Neural progenitor cell (in vitro differentiated cells): ENCODE results near the gene CNN3. TPM values are rescaled to one million over a fixed set of nuclear protein-coding genes. Genes with fewer than 3 reads are reported as not detected.

Experiments used
- DNase-seq: peaks from one replicate; pipeline ENCODE4 v3.0.0-alpha.2; 2016; ENCODE audit warnings: low spot score
- H2AFZ ChIP-seq: fragments of 200-600 bp; sonication (generic); replicated peaks from 2 replicates; pipeline ENCODE4 v1.6.1; 2016; ENCODE audit warnings: antibody characterized with exemption
- H3F3A ChIP-seq: fragments of 200-600 bp; sonication (generic); 2 replicates; pipeline ENCODE4 v1.6.1; 2016; ENCODE audit warnings: antibody characterized with exemption, low read depth
- H3K27ac ChIP-seq: fragments of 200-600 bp; sonication (generic); 2 replicates; pipeline ENCODE4 v1.5.1; 2016; ENCODE audit warnings: mild to moderate bottlenecking
- H3K27me3 ChIP-seq: fragments of 200-600 bp; sonication (generic); 2 replicates; pipeline ENCODE4 v1.6.1; 2016; ENCODE audit warnings: mild to moderate bottlenecking, moderate library complexity
- H3K36me3 ChIP-seq: fragments of 200-600 bp; sonication (generic); 2 replicates; pipeline ENCODE4 v1.5.1; 2016
- H3K4me1 ChIP-seq: fragments of 200-600 bp; sonication (generic); 2 replicates; pipeline ENCODE4 v1.6.1; 2016; ENCODE audit warnings: mixed run types
- H3K4me2 ChIP-seq: fragments of 200-600 bp; sonication (generic); 2 replicates; pipeline ENCODE4 v1.6.1; 2016
- H3K4me3 ChIP-seq: fragments of 200-600 bp; sonication (generic); 2 replicates; pipeline ENCODE4 v1.5.1; 2016
- H3K79me2 ChIP-seq: fragments of 200-600 bp; sonication (generic); 2 replicates; pipeline ENCODE4 v1.6.1; 2016; ENCODE audit warnings: low read depth
- H3K9ac ChIP-seq: fragments of 200-600 bp; sonication (generic); 2 replicates; pipeline ENCODE4 v1.6.1; 2016
- H3K9me3 ChIP-seq: fragments of 200-600 bp; sonication (generic); 2 replicates; pipeline ENCODE4 v1.5.1; 2016; ENCODE audit warnings: low read depth
- H4K20me1 ChIP-seq: fragments of 200-600 bp; sonication (generic); 2 replicates; pipeline ENCODE4 v1.6.1; 2016; ENCODE audit warnings: low read depth
- H3K27ac Mint-ChIP-seq: 3 replicates; pipeline ENCODE4 v1.8.0; 2021; ENCODE audit warnings: mixed read lengths
- H3K27me3 Mint-ChIP-seq: 2 replicates; pipeline ENCODE4 v1.8.0; 2022; ENCODE audit warnings: low read depth, mild to moderate bottlenecking, inconsistent platforms, moderate library complexity, mixed read lengths; ENCODE audit not compliant: insufficient read depth
- H3K36me3 Mint-ChIP-seq: 3 replicates; pipeline ENCODE4 v1.8.0; 2021; ENCODE audit warnings: mixed read lengths
- H3K4me1 Mint-ChIP-seq: 3 replicates; pipeline ENCODE4 v1.8.0; 2021; ENCODE audit warnings: mixed read lengths
- H3K4me3 Mint-ChIP-seq: 3 replicates; pipeline ENCODE4 v1.8.0; 2021; ENCODE audit warnings: mild to moderate bottlenecking, moderate library complexity, mixed read lengths
- H3K9me3 Mint-ChIP-seq: 3 replicates; pipeline ENCODE4 v1.8.0; 2020; ENCODE audit warnings: mixed read lengths
- CTCF ChIP-seq: fragments of 200-600 bp; sonication (generic); IDR thresholded peaks from 2 replicates; pipeline ENCODE4 v1.5.1; 2017; ENCODE audit warnings: antibody characterized with exemption, mild to moderate bottlenecking
- EZH2 ChIP-seq: fragments of 200-600 bp; sonication (generic); IDR thresholded peaks from 2 replicates; pipeline ENCODE4 v1.6.1; 2017; ENCODE audit warnings: antibody characterized with exemption, mild to moderate bottlenecking, moderate library complexity
- EZH2phosphoT487 ChIP-seq: fragments of 200-600 bp; sonication (generic); IDR thresholded peaks from 2 replicates; pipeline ENCODE4 v1.6.1; 2017; ENCODE audit warnings: antibody characterized with exemption
- total RNA-seq: library from RNA; depleted of rRNA; stranded (reverse); fragments of >200 nt; gene quantifications from 2 replicates; pipeline ENCODE4 v1.2.3, GENCODE V29; 2015; ENCODE audit warnings: low replicate concordance

CNN3 gene
- total RNA-seq, 1 donor from 2014 or later = 644 TPM

GRCh38 chr1:94871031-94871430 lies 55.9 kb downstream of the CNN3 start:
- Histone ChIP-seq H4K20me1 (no peaks in the 10 kb centered on the region), H3K27ac (no peak overlapping the region), H3K9ac (no peak overlapping the region), H3K79me2 (no peaks in the 10 kb centered on the region), H3K4me2 (no peak overlapping the region), H3K36me3 (no peaks in the 10 kb centered on the region), H3K4me3 (no peak overlapping the region), H3K9me3 (no peaks in the 10 kb centered on the region), H3K27me3 (no peaks in the 10 kb centered on the region), H3K4me1 (peaks cover 30% of the 10 kb centered on the region), H3F3A (peaks cover 11% of the 10 kb centered on the region), H2AFZ (no peak overlapping the region)
- TF ChIP-seq EZH2phosphoT487 = no peak
- no peak for TF ChIP-seq CTCF
- no peak for TF ChIP-seq EZH2
- Mint-ChIP-seq H3K4me3 (no peak overlapping the region), H3K27ac (no peak overlapping the region), H3K27me3 (no peaks in the 10 kb centered on the region), H3K9me3 (no peaks in the 10 kb centered on the region), H3K4me1 (peaks cover 33% of the 10 kb centered on the region), H3K36me3 (peaks cover 3% of the 10 kb centered on the region)
- no peak for DNase-seq

DNA sequence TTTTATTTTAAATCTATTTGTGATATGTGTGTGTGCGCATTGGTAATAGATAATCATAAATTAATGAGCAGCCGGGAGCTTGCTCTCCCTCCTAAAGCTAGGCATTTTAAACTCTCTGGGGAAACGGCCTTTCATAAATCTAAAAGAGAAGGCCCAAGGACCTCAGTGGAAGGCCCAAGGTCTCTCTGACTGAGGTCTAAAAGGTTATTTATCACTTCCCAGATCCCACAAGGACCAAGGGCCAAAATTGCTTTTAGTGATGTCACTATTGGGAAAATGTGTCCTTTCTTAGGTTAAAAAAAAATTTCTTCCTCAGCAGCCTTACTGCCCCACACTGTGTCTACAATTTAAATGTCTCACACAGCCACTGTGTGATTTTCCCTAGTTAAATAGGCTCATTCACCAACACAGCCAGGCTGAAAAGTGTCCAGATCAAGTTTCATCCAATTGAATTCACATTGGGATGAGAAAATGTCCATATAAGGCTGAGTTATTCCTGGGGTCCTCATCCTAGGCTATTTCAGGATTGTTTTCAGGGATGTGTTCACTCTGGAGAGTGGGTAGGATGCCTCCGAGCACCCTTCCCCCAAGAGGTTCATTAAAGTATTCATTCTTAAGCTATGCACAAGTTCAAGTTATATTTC lies 60.6 kb downstream of the CNN3 start:
- no peaks in the 10 kb centered on the region for H3K79me2 ChIP-seq
- H3K4me1 Mint-ChIP-seq = peaks cover 48% of the 10 kb centered on the region
- H3K4me1 ChIP-seq = peaks cover 49% of the 10 kb centered on the region
- H2AFZ ChIP-seq = no peak overlapping the region
- H3K4me3 ChIP-seq = no peak overlapping the region
- no peaks in the 10 kb centered on the region for H3K36me3 Mint-ChIP-seq
- H4K20me1 ChIP-seq = no peaks in the 10 kb centered on the region
- no peak overlapping the region for H3K9ac ChIP-seq
- no peaks in the 10 kb centered on the region for H3K36me3 ChIP-seq
- TF ChIP-seq CTCF (no peak), EZH2 (no peak), EZH2phosphoT487 (no peak)
- no peaks in the 10 kb centered on the region for H3K9me3 Mint-ChIP-seq
- H3F3A ChIP-seq = peaks cover 12% of the 10 kb centered on the region
- H3K27me3 ChIP-seq = no peaks in the 10 kb centered on the region
- DNase-seq = no peak
- H3K27ac Mint-ChIP-seq = peak overlapping the region; percentile 99
- H3K9me3 ChIP-seq = no peaks in the 10 kb centered on the region
- H3K4me3 Mint-ChIP-seq = no peak overlapping the region
- peak overlapping the region; percentile 8 for H3K27ac ChIP-seq
- H3K27me3 Mint-ChIP-seq = no peaks in the 10 kb centered on the region
- H3K4me2 ChIP-seq = peak overlapping the region; percentile 1

- Histone ChIP-seq H3K4me2 (peak overlapping the region; percentile 6), H3K9me3 (no peaks in the 10 kb centered on the region), H3K9ac (no peak overlapping the region), H3K4me3 (no peak overlapping the region), H2AFZ (no peak overlapping the region), H3K27ac (no peak overlapping the region), H3K4me1 (peaks cover 49% of the 10 kb centered on the region), H3F3A (peaks cover 12% of the 10 kb centered on the region), H3K27me3 (no peaks in the 10 kb centered on the region), H3K36me3 (no peaks in the 10 kb centered on the region), H3K79me2 (no peaks in the 10 kb centered on the region), H4K20me1 (no peaks in the 10 kb centered on the region)
- no peaks in the 10 kb centered on the region for H3K9me3 Mint-ChIP-seq
- H3K4me1 Mint-ChIP-seq = peaks cover 48% of the 10 kb centered on the region
- H3K36me3 Mint-ChIP-seq = no peaks in the 10 kb centered on the region
- H3K4me3 Mint-ChIP-seq = no peak overlapping the region
- H3K27ac Mint-ChIP-seq = peak overlapping the region; percentile 88
- no peaks in the 10 kb centered on the region for H3K27me3 Mint-ChIP-seq
- TF ChIP-seq EZH2 (no peak), EZH2phosphoT487 (no peak), CTCF (no peak)
- no peak for DNase-seq
These were observed 61.5 kb downstream of the CNN3 start for GRCh38 chr1:94865360-94865759.
